22Rv1 (cell line): ENCODE data around the gene VPS8.

Experiments
- H3K27ac ChIP-seq: fragments of 450-650 bp; 2 replicates; pipeline ENCODE4 v1.5.1; 2017
- CTCF ChIP-seq: fragments of 450-650 bp; IDR thresholded peaks from 2 replicates; pipeline ENCODE4 v1.5.1; 2017; ENCODE audit warnings: mild to moderate bottlenecking
- ZFX ChIP-seq: fragments of 450-650 bp; IDR thresholded peaks from 2 replicates; pipeline ENCODE4 v1.6.1; 2017; ENCODE audit warnings: antibody characterized with exemption, borderline replicate concordance

The VPS8 gene, protein sequence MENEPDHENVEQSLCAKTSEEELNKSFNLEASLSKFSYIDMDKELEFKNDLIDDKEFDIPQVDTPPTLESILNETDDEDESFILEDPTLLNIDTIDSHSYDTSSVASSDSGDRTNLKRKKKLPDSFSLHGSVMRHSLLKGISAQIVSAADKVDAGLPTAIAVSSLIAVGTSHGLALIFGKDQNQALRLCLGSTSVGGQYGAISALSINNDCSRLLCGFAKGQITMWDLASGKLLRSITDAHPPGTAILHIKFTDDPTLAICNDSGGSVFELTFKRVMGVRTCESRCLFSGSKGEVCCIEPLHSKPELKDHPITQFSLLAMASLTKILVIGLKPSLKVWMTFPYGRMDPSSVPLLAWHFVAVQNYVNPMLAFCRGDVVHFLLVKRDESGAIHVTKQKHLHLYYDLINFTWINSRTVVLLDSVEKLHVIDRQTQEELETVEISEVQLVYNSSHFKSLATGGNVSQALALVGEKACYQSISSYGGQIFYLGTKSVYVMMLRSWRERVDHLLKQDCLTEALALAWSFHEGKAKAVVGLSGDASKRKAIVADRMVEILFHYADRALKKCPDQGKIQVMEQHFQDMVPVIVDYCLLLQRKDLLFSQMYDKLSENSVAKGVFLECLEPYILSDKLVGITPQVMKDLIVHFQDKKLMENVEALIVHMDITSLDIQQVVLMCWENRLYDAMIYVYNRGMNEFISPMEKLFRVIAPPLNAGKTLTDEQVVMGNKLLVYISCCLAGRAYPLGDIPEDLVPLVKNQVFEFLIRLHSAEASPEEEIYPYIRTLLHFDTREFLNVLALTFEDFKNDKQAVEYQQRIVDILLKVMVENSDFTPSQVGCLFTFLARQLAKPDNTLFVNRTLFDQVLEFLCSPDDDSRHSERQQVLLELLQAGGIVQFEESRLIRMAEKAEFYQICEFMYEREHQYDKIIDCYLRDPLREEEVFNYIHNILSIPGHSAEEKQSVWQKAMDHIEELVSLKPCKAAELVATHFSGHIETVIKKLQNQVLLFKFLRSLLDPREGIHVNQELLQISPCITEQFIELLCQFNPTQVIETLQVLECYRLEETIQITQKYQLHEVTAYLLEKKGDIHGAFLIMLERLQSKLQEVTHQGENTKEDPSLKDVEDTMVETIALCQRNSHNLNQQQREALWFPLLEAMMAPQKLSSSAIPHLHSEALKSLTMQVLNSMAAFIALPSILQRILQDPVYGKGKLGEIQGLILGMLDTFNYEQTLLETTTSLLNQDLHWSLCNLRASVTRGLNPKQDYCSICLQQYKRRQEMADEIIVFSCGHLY (N-terminal part only)

DNA sequence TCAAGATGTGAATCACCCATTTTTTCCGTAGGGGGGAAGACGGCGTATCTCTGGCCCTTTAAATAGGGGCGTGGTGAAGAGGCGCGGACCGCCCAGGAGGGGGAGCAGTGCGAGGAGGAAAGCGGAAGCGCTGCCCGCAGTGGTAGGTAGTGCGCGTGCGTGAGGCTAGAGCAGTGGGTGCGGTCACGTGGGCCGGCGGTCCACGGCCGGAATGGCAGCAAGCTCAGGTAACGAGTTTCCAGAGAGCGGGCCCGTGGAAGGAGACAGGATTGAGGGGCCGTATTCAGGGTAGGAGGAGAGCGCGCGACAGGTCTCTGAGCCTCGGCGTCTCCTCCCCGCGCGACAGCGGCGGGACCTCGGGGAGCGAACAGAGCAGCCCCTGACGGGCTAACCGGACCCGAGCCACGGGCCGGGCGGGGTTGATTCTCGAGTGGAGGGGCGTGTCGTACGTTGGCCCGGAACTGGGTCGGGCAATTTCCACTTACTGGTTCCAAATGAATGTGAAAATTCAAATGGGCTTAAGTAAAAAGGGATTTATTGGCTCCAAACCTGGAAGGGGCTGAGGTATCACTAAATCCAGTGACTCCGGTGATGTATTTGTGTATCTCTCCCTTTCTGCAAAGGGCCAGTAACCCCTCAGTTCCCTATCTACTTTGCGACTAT lies at the start of gene VPS8:
VPS8 (plus strand) TSS at position 168 of the 663 bp plus-strand sequence. CDS start 12,467 bp downstream, outside the sequence.
- peak within 1 kb of the TSS; percentile 69 for H3K27ac ChIP-seq
- TF ChIP-seq CTCF (peak; percentile 38), ZFX (no peak)

DNA sequence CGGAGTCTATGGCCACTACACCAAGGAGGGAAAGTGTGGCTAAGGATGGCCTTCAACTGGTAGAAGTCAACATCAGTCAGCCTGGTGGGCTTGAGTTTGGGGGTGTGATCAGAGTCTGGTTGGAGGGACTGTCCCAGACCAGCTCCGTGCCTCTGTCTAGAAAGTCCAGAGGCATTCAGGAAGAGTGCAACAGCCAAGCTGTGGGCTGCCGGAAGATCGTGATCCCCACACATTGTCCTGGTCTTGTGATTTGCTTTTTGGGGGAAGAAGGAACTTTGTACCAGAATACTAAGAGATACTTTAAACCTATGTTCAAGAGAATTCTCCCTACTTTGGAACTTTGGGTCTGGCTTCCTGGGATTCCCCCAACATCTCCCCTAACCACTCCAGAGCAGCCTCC lies 47.8 kb upstream of the VPS8 start:
- no peak for TF ChIP-seq CTCF
- no peak overlapping the region for H3K27ac ChIP-seq

- H3K27ac ChIP-seq: no peak overlapping the region
Observed at GRCh38 chr3:184765047-184765729, 46.8 kb upstream of the VPS8 start.

GRCh38 chr3:184765730-184766074 lies 46.3 kb upstream of the VPS8 start:
- TF ChIP-seq CTCF (no peak), ZFX (no peak)
- no peak overlapping the region for H3K27ac ChIP-seq

More at GRCh38 chr3:184765047-184765729, 46.8 kb upstream of the VPS8 start:
- no peak for TF ChIP-seq CTCF
- no peak for TF ChIP-seq ZFX

DNA sequence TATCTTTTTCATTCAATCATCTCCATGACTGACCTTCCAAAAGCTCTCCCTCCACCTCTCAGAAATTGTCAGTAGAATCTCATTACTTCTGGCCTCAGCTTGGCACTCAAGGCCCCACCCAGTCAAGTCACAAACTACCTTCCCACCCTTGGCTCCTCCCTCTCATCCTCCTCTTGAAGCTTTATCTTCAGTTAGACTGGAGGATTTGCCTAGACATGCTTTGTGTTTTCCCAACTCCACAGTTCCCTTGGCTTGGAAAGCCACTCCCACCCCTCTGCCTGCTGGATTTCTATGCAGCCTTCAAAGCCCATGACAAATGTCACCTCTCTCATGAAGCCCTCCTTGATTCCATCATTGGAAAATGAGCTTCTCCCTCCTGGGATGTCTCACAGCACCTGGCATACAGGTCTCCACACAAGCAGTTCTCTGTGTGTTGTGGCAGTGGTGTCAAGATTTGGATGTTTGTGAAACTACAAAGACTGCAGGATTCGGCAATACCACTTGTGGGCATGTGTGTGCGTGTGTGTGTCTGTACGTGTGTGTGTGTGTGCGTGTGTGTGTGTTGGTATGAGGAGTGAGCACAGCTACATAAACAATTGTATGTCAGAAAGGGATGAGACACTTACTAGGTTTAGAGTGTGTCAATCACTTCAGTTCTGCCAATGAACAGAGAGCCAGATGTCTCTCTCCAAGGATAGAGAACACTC lies 45.3 kb upstream of the VPS8 start:
- H3K27ac ChIP-seq: no peak overlapping the region
- TF ChIP-seq CTCF (no peak), ZFX (no peak)

DNA sequence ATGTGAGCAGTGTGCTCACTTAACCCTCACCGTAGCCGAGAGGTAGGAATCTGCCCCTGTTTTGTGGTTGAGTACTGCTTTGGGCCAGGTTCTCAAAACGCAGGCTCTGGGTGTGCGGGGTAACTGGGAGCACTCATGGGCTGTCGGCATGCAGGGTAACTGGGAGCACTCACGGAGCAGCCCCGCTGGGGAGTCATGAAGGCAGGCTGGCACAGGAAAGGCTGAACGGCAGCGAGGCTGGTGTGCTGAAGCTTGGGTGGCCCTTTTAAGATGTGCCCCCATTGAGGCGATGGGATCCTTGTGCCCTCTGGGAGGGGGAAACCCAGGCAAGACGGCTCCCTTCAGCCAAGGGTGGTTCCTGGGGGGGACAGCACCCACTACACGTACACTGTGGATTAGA lies 44.6 kb upstream of the VPS8 start:
- TF ChIP-seq CTCF (no peak), ZFX (no peak)
- H3K27ac ChIP-seq: no peak overlapping the region
